Fibroblast of lung (primary cell): ENCODE data around the gene CNRIP1. TPM values are rescaled to one million over a fixed set of nuclear protein-coding genes. Genes with fewer than 3 reads are reported as not detected.

Experiments
- DNase-seq, 2 donors: peaks; one replicate each; pipeline versions ENCODE4 v3.0.0 to v3.0.0-alpha.2; 2010; ENCODE audit warnings: low read depth in 2 of 2
- H2AFZ ChIP-seq: 2 replicates; pipeline ENCODE4 v1.5.1; 2012; ENCODE audit warnings: low read length, control low read depth, inconsistent platforms
- H3K27ac ChIP-seq: 2 replicates; pipeline ENCODE4 v1.5.1; 2011; ENCODE audit warnings: low read length, control low read depth; ENCODE audit not compliant: insufficient read depth
- H3K27me3 ChIP-seq: 2 replicates; pipeline ENCODE4 v1.5.1; 2011; ENCODE audit warnings: mild to moderate bottlenecking, low read length; ENCODE audit not compliant: control insufficient read depth, insufficient read depth
- H3K36me3 ChIP-seq: 2 replicates; pipeline ENCODE4 v1.5.1; 2011; ENCODE audit warnings: low read length; ENCODE audit not compliant: control insufficient read depth, insufficient read depth
- H3K4me1 ChIP-seq: 2 replicates; pipeline ENCODE4 v1.5.1; 2011; ENCODE audit warnings: low read length; ENCODE audit not compliant: control insufficient read depth, insufficient read depth; ENCODE audit errors: extremely low read depth
- H3K4me2 ChIP-seq: 2 replicates; pipeline ENCODE4 v1.5.1; 2011; ENCODE audit warnings: low read length, control low read depth; ENCODE audit not compliant: insufficient read depth; ENCODE audit errors: extremely low read depth
- H3K4me3 ChIP-seq, 4 experiments: fragments of 200-600 bp in 1 of 4; sonication (generic) in 1 of 4; replicated peaks in 1 of 4; 2 replicates each; pipeline ENCODE4 v1.5.1; 2011 to 2016; ENCODE audit warnings: low read length in 4 of 4, low read depth in 3 of 4, mild to moderate bottlenecking in 3 of 4, control low read depth in 2 of 4, inconsistent platforms in 1 of 4, mixed read lengths in 1 of 4; ENCODE audit not compliant: insufficient read depth in 1 of 4; ENCODE audit errors: control extremely low read depth in 1 of 4
- H3K79me2 ChIP-seq: 2 replicates; pipeline ENCODE4 v1.5.1; 2012; ENCODE audit warnings: mild to moderate bottlenecking, low read length, inconsistent platforms; ENCODE audit not compliant: control insufficient read depth, insufficient read depth
- H3K9ac ChIP-seq: 2 replicates; pipeline ENCODE4 v1.5.1; 2011; ENCODE audit warnings: mild to moderate bottlenecking, low read length, control low read depth; ENCODE audit not compliant: insufficient read depth
- H3K9me3 ChIP-seq: 2 replicates; pipeline ENCODE4 v1.5.1; 2012; ENCODE audit warnings: low read depth, low read length; ENCODE audit not compliant: control insufficient read depth, insufficient read depth
- H4K20me1 ChIP-seq: 2 replicates; pipeline ENCODE4 v1.5.1; 2011; ENCODE audit warnings: low read length; ENCODE audit not compliant: control insufficient read depth, insufficient read depth; ENCODE audit errors: extremely low read depth
- EZH2 ChIP-seq: IDR thresholded peaks from 2 replicates; pipeline ENCODE4 v1.5.1; 2012; ENCODE audit warnings: low read length, control low read depth, mild to moderate bottlenecking; ENCODE audit errors: missing control alignments
- polyA plus RNA-seq, 2 donors: library from polyadenylated mRNA; depleted of rRNA in 1 of 2; stranded (reverse) in 1 of 2; unstranded in 1 of 2; fragments of >200 nt; gene quantifications; 2 replicates each; pipeline ENCODE4 v1.2.1, GENCODE V29; 2011 to 2012; ENCODE audit warnings: missing spikeins in 1 of 2
- total RNA-seq: library from RNA; depleted of rRNA; stranded (reverse); fragments of >200 nt; gene quantifications from 2 replicates; pipeline ENCODE4 v1.2.1, GENCODE V29; 2014
- TF ChIP-seq, protein P1 (sequence below), 2 donors: IDR thresholded peaks in 1 of 2; conservative IDR thresholded peaks in 1 of 2; 1 replicate in 1 of 2; 2 replicates in 1 of 2; pipeline ENCODE4 v1.5.1; 2011 to 2012; ENCODE audit warnings: low read length in 2 of 2, control low read depth in 1 of 2, inconsistent platforms in 1 of 2, low read depth in 1 of 2, mild to moderate bottlenecking in 1 of 2

Gene CNRIP1
- total and polyA plus RNA-seq, 2 donors (not counting 1 experiment from before 2014, with no cell fraction given), result 34.7 to 47.7 TPM

DNA sequence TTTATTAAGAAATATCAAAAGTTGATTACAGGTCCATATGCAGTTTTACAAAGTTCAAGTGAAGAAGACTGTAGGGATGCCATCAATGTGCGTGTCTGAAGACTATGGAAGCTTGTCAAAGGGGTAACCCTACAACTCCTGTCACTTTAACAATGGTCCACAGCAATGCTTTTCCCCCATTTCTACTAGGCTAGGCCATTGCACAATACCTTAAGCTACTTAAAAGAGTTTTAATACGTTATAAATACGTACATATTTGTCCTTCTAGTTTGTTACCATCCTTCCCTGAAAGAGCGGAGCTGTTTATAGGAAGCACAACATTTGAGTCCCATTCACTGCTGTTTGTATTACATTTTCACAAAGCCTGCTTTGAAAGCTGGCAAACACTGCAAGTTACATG lies 26.7 kb downstream of the CNRIP1 start:
- no peaks in the 10 kb centered on the region for H3K9me3 ChIP-seq
- no peak overlapping the region for H3K4me3 ChIP-seq
- no peak overlapping the region for H3K9ac ChIP-seq
- no peak overlapping the region for H3K27ac ChIP-seq
- no peaks in the 10 kb centered on the region for H3K27me3 ChIP-seq
- no peak overlapping the region for H2AFZ ChIP-seq
- H3K79me2 ChIP-seq, result no peaks in the 10 kb centered on the region
- H3K36me3 ChIP-seq, result no peaks in the 10 kb centered on the region
- no peak for DNase-seq
- H3K4me1 ChIP-seq, result no peaks in the 10 kb centered on the region
- TF ChIP-seq, protein P1, sequence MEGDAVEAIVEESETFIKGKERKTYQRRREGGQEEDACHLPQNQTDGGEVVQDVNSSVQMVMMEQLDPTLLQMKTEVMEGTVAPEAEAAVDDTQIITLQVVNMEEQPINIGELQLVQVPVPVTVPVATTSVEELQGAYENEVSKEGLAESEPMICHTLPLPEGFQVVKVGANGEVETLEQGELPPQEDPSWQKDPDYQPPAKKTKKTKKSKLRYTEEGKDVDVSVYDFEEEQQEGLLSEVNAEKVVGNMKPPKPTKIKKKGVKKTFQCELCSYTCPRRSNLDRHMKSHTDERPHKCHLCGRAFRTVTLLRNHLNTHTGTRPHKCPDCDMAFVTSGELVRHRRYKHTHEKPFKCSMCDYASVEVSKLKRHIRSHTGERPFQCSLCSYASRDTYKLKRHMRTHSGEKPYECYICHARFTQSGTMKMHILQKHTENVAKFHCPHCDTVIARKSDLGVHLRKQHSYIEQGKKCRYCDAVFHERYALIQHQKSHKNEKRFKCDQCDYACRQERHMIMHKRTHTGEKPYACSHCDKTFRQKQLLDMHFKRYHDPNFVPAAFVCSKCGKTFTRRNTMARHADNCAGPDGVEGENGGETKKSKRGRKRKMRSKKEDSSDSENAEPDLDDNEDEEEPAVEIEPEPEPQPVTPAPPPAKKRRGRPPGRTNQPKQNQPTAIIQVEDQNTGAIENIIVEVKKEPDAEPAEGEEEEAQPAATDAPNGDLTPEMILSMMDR (conservative IDR thresholded peaks at IDR 0.05 in 1 of 2, IDR thresholded peaks at IDR 0.05 in 1 of 2; ENCODE audit: low read depth in 1 of 2, low read length in 2 of 2), result no peak
- no peak for TF ChIP-seq EZH2
- no peak overlapping the region for H3K4me2 ChIP-seq
- H4K20me1 ChIP-seq, result no peaks in the 10 kb centered on the region

DNA sequence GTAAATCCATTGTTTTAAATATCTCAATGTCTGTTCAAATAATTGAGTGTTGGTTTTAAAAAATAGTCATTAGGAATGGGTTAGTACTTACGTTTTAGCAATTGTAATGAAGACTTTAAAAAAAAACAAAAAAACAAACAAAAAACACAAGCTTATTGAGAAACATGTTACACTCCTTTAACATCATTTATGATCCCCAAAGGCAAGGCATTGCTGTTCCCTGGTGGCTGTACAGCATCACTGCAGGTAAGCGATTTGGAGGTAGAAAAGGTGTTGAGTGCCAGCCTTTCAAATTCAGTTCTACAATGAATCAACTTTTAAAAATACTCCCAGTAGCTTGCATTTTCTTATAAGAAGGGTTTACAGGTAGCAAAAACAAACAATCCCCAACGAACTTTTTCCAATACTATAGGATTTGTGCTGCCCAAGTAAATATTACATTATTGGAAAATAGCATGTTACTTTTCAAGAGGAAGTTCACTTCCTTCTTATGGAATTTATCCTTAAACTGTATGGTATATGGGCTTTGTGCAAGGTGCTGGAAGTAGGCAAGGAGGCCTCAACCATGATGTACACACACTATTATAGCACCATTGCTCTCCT lies 27.5 kb downstream of the CNRIP1 start:
- Histone ChIP-seq H3K4me1 (no peaks in the 10 kb centered on the region), H3K4me2 (no peak overlapping the region), H3K27ac (no peak overlapping the region), H2AFZ (no peak overlapping the region), H3K36me3 (no peaks in the 10 kb centered on the region), H3K79me2 (no peaks in the 10 kb centered on the region), H3K27me3 (no peaks in the 10 kb centered on the region), H3K9ac (no peak overlapping the region), H4K20me1 (no peaks in the 10 kb centered on the region), H3K9me3 (no peaks in the 10 kb centered on the region), H3K4me3 (no peak overlapping the region)
- DNase-seq, result peak; percentile 16 to 46
- TF ChIP-seq, protein P1 (conservative IDR thresholded peaks at IDR 0.05 in 1 of 2, IDR thresholded peaks at IDR 0.05 in 1 of 2; ENCODE audit: low read depth in 1 of 2, low read length in 2 of 2), result peak; percentile 60 to 77
- no peak for TF ChIP-seq EZH2

DNA sequence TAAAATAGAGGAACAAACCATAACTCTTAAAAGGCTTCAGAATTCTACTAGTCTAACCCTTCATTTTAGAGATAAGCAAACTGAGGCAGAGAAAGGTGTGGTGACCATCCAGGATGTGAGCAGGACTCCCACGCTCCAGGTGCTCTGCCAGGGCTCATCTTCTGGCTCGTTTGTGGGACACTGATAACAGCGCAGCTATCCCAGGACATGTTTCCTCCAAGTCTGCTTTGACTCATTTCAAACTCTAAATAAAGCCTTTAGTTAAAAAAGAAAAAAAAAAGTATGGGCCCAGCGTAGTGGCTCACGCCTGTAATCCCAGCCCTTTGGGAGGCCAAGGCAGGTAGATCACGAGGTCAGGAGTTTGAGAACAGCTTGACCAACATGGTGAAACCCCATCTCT lies 28.4 kb downstream of the CNRIP1 start:
- H3K4me1 ChIP-seq, result no peaks in the 10 kb centered on the region
- no peak overlapping the region for H3K4me3 ChIP-seq
- H2AFZ ChIP-seq, result no peak overlapping the region
- no peak overlapping the region for H3K9ac ChIP-seq
- H3K27ac ChIP-seq, result no peak overlapping the region
- no peaks in the 10 kb centered on the region for H3K27me3 ChIP-seq
- H3K79me2 ChIP-seq, result no peaks in the 10 kb centered on the region
- H3K36me3 ChIP-seq, result no peaks in the 10 kb centered on the region
- no peak overlapping the region for H3K4me2 ChIP-seq
- H4K20me1 ChIP-seq, result no peaks in the 10 kb centered on the region
- no peak for DNase-seq
- no peaks in the 10 kb centered on the region for H3K9me3 ChIP-seq
- TF ChIP-seq, protein P1 (conservative IDR thresholded peaks at IDR 0.05 in 1 of 2, IDR thresholded peaks at IDR 0.05 in 1 of 2; ENCODE audit: low read depth in 1 of 2, low read length in 2 of 2), result no peak
- TF ChIP-seq EZH2, result no peak
